Kasumi-1 (cell line): ENCODE measurements around the gene PREP.
"Not testable (repeated sequence)": the region's sequence is repeated elsewhere in the genome, so short reads cannot be mapped to it uniquely, and the experiment has no call there.

Experiments
- DNase-seq, 2 experiments: peaks; one replicate each; lab custom pipeline; 2025; lab: John Stamatoyannopoulos, UW

The PREP gene

GRCh38 chr6:105269390-105269789 is 133.5 kb downstream of the PREP start:
- no peak for DNase-seq

- DNase-seq, result no peak
Measured at GRCh38 chr6:105263685-105264610, 138.9 kb downstream of the PREP start.

DNA sequence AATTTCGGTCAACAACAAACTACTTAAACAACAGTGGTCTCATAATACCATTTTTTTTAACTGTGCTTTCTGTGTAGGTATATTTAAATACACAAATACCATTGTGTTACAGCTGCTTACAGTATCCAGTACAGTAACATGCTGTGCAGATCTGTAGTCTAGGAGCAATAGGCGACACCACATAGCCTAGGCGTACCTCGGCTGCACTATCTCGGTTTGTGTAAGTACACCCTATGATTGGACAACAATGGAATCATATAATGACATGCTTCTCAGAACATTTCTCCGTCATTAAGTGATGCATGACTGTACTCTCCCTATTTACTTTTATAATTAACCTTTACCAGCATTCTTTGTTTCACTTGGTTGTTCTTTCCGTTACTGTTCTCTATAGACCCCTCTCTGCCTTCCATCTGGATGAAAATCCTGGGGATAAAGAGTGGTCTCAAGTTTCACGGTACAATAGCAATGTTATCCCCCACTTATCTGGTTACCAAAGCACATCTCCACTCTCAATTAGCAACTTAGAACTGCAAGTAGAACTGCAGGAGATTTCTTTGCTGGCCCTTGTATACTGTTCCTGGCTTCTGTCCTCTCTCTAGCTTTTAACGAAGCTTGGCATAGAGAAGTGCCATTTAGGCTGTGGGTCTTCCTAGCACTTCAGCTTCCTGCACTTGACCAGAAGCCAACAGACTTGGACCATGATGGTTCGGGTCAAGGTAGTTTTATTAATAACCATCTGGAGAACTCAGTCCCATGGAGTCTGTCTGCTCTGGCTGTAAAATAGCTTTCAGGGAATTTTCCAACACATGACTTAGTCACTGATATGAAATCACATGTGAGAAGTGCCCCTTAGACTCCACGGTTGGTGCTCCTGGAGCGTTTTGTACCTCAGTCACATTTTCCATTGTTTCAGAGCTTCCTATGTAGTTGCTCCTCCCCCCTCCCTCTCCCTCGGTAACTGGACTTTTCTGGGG is 142.7 kb downstream of the PREP start:
- no peak for DNase-seq

DNA sequence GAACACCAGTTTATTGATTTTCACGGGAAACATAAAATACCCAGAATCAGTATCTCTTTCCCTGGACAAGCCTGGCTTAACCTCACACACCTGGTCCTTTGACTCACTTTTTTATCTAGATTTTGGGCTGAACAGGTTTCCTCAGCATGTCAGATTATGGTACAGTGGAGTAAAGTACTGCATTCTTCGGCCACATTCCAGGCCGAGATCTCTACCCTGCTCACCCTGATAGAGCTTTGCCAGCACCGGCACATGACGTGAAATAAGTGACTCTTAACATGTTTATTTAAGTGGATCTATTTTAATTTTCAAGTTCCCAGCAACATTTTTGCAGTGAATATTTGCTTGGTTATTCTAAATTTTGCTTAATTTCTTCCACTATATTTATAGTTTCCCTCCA is 144.1 kb downstream of the PREP start:
- DNase-seq, result no peak

- DNase-seq, result peak in 1 of 2 experiments; percentile 5
Measured at GRCh38 chr6:105257340-105257739, 145.5 kb downstream of the PREP start.

GRCh38 chr6:105256619-105257018 is 146.3 kb downstream of the PREP start:
- no peak for DNase-seq

- no peak for DNase-seq
Measured at GRCh38 chr6:105253787-105254186, 149.1 kb downstream of the PREP start.

DNA sequence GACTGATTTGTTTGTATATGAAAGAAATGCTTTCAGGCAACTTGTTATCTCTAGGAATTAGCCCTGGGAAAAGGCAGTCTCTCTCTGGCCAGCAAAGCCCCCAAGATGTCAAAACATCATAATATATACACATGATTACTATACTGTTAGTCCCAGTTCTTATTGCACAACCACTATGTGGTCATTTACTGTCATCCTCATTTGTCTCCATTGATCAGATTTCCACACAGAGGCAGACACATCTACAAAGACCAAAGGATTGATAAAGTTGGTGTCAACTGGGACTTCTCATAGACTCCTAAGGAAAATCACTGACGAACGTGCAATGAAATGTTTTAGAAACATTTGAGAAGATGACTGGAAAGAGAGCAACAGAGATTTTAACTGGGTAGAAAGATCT is 151.2 kb downstream of the PREP start:
- no peak for DNase-seq

- no peak for DNase-seq
Measured at GRCh38 chr6:105250533-105250932, 152.3 kb downstream of the PREP start.

- no peak for DNase-seq
Measured at GRCh38 chr6:105243487-105243886, 159.4 kb downstream of the PREP start.

GRCh38 chr6:105235155-105235554 is 167.7 kb downstream of the PREP start:
- DNase-seq, result no peak

GRCh38 chr6:105231771-105232170 is 171.1 kb downstream of the PREP start:
- DNase-seq, result not testable (repeated sequence)
